T-cell (primary cell): ENCODE data around the gene TIMP1. TPM values are rescaled to one million over a fixed set of nuclear protein-coding genes. Genes with fewer than 3 reads are reported as not detected.

Experiments
- ATAC-seq, 4 experiments: fragments of 200-7000 bp in 3 of 4; fragments of 150-1000 bp in 1 of 4; cut with Tn5 transposase; replicated peaks in 1 of 4; 1 replicate in 3 of 4; 2 replicates in 1 of 4; pipeline ENCODE4 v1.10.0; 2021; ENCODE audit warnings: moderate library complexity in 3 of 4, mild to moderate bottlenecking in 2 of 4, moderate number of reproducible peaks in 1 of 4
- CTCF ChIA-PET, 2 donors: fragments of 300-600 bp; sonication (Branson Sonifier 250); formaldehyde crosslinking; loops; one replicate each; lab custom pipeline; 2022; ENCODE audit warnings: antibody characterized with exemption in 2 of 2; lab: Charles Lee
- POLR2A ChIA-PET, 2 donors: fragments of 300-600 bp; sonication (Branson Sonifier 250); formaldehyde crosslinking; loops; one replicate each; lab custom pipeline; 2022; ENCODE audit warnings: antibody characterized with exemption in 2 of 2; lab: Charles Lee
- DNase-seq, 35 experiments: peaks; one replicate each; pipeline versions ENCODE4 v3.0.0 to v3.0.0-alpha.2; 2013 to 2023
- H3K27ac ChIP-seq: one replicate; pipeline ENCODE4 v1.5.1; 2013; ENCODE audit warnings: low read length
- H3K27me3 ChIP-seq, 2 experiments: replicated peaks in 1 of 2; 1 replicate in 1 of 2; 2 replicates in 1 of 2; pipeline versions ENCODE4 v1.6.1 to v1.7.0; 2013; ENCODE audit warnings: low read length in 1 of 2, mixed read lengths in 1 of 2; ENCODE audit not compliant: control insufficient read depth in 2 of 2, insufficient read depth in 2 of 2; ENCODE audit errors: extremely low read depth in 1 of 2
- H3K36me3 ChIP-seq, 2 donors: 1 replicate in 1 of 2; 2 replicates in 1 of 2; pipeline versions ENCODE4 v1.6.1 to v1.7.0; 2013; ENCODE audit warnings: low read length in 1 of 2; ENCODE audit not compliant: control insufficient read depth in 2 of 2, insufficient read depth in 1 of 2; ENCODE audit errors: extremely low read depth in 1 of 2
- H3K4me1 ChIP-seq, 2 experiments: 1 replicate in 1 of 2; 2 replicates in 1 of 2; pipeline versions ENCODE4 v1.6.1 to v1.7.0; 2013; ENCODE audit warnings: low read length in 2 of 2, mixed read lengths in 1 of 2; ENCODE audit not compliant: insufficient read depth in 2 of 2, control insufficient read depth in 1 of 2; ENCODE audit errors: extremely low read depth in 1 of 2
- H3K4me3 ChIP-seq, 2 donors: 1 replicate in 1 of 2; 2 replicates in 1 of 2; pipeline versions ENCODE4 v1.5.1 to v1.7.0; 2013; ENCODE audit warnings: mild to moderate bottlenecking in 2 of 2, low read length in 1 of 2, moderate library complexity in 1 of 2; ENCODE audit not compliant: control insufficient read depth in 1 of 2; ENCODE audit errors: extremely low read depth in 1 of 2
- H3K9me3 ChIP-seq: 2 replicates; pipeline ENCODE4 v1.7.0; 2013
- H3K27ac Mint-ChIP-seq, 2 donors: one replicate each; pipeline ENCODE4 v1.8.0; 2020 to 2021; ENCODE audit warnings: mild to moderate bottlenecking in 2 of 2, mixed read lengths in 2 of 2
- H3K27me3 Mint-ChIP-seq, 2 donors: one replicate each; pipeline ENCODE4 v1.8.0; 2021 to 2022; ENCODE audit warnings: mixed read lengths in 2 of 2
- H3K36me3 Mint-ChIP-seq: one replicate; pipeline ENCODE4 v1.8.0; 2021; ENCODE audit warnings: mixed read lengths
- H3K4me1 Mint-ChIP-seq, 3 donors: one replicate each; pipeline ENCODE4 v1.8.0; 2020 to 2022; ENCODE audit warnings: mixed read lengths in 3 of 3, mild to moderate bottlenecking in 1 of 3
- H3K4me3 Mint-ChIP-seq, 3 donors: one replicate each; pipeline ENCODE4 v1.8.0; 2020 to 2022; ENCODE audit warnings: mild to moderate bottlenecking in 3 of 3, mixed read lengths in 3 of 3, moderate library complexity in 3 of 3
- H3K9me3 Mint-ChIP-seq, 3 donors: one replicate each; pipeline ENCODE4 v1.8.0; 2020 to 2022; ENCODE audit warnings: mixed read lengths in 3 of 3
- WGBS: methylation state at CpG from one replicate; pipeline ENCODE4 v1.1.5; 2013; ENCODE audit warnings: missing lambda C conversion rate; ENCODE audit not compliant: insufficient coverage; 5-methylcytosine and 5-hydroxymethylcytosine counted together
- total RNA-seq, 35 experiments: library from RNA in 6 of 35; stranded (reverse) in 6 of 35; fragments of 120-200 nt in 1 of 35; gene quantifications; one replicate each; pipeline versions ENCODE4 v1.2.1 to v1.2.4 and lab custom pipeline; 2013 to 2026

The TIMP1 gene
- total RNA-seq, 5 donors from 2014 or later (not counting 1 experiment from before 2014, with no cell fraction given): 28.7 to 120 (median 59.7) TPM

DNA sequence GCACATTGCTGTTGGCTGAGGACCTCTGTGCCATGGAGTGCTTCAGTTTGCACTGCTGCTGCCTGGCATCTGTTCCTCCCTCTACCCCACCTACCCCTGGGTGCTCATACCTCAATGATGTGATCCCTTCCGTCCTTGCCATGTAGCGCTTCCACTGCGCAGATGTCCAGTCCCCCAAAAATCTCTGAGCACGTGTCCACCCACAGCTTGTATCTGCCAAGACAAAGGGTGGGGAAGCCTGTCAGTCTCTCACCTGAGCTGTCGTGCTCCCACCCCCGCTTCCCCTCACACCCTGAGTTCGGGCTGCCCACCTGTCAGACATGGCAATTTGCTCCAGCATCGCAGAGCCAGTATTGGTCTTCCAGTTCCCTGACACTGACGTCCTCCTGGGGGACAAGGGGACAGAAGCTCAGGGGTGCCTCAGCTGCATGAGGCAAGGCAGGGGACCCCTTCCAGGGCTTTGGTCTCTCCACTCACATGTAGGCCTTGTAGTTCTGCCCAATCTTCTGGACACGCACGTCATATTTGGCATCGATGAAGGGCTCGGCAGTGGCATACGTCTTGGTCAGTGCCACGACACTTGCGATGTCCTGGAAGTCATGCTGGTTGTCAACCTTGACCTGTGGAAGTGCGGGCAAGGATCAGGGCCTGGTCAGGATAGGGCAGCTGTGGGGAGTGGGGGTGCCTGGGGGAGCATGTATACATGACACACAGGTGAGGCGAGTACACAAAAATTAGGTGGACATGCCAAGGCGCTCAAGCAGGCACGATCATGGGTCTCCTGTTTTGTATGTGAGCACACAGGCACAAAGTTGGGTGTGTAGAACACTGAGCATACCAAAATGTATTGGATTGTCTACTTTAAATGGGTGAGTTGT lies 6.0 kb upstream of the TIMP1 start:
- Histone ChIP-seq H3K27me3 (peaks cover 0 to 9% of the 10 kb centered on the region in 2 experiments), H3K4me3 (no peak overlapping the region), H3K36me3 (peaks cover 0 to 8% of the 10 kb centered on the region in 2 donors), H3K9me3 (no peaks in the 10 kb centered on the region), H3K4me1 (peaks cover 0 to 25% of the 10 kb centered on the region in 2 experiments), H3K27ac (no peak overlapping the region)
- Mint-ChIP-seq H3K4me1 (peaks cover 17 to 39% (median 23%) of the 10 kb centered on the region in 3 donors), H3K4me3 (no peak overlapping the region), H3K36me3 (peaks cover 12% of the 10 kb centered on the region), H3K9me3 (no peaks in the 10 kb centered on the region), H3K27me3 (peaks cover 0 to 18% of the 10 kb centered on the region in 2 donors), H3K27ac (no peak overlapping the region)
- ChIA-PET POLR2A (interaction anchor here in 1 of 2 donors (0.6 kb wide), 1 partner anchor 972 kb away, joined by 3 read pairs; no protein-coding TSS in a partner anchor), CTCF (no interaction called here)
- ATAC-seq: no peak
- no peak for DNase-seq
- WGBS: 94% methylated on average over 16 of the region's 20 CpGs

DNA sequence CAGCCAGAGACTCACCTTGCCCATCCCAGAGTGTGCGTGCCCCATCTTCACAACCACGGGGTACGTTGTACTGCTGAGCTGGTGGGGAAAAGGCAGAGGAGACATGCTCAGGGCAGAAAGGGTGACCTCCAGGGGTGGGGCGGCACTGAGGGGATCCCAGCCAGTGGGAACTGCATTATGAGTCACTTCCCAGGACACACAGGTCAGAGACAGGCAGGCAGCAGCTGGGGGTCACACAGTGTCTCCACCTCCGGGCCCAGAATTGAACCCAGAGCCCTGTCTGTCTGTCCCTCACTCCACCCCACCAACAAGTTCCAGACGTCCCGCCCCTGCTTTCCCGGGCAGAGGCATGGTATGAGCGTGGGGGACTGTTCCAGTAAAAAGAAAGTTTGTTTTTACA lies 4.8 kb upstream of the TIMP1 start:
- no peak overlapping the region for H3K27ac Mint-ChIP-seq
- Histone ChIP-seq H3K4me1 (peaks cover 5 to 37% of the 10 kb centered on the region in 2 experiments), H3K4me3 (no peak overlapping the region), H3K9me3 (no peaks in the 10 kb centered on the region), H3K27me3 (peaks cover 0 to 9% of the 10 kb centered on the region in 2 experiments), H3K36me3 (no peaks in the 10 kb centered on the region), H3K27ac (no peak overlapping the region)
- H3K4me1 Mint-ChIP-seq: peaks cover 25 to 42% (median 27%) of the 10 kb centered on the region in 3 donors
- peaks cover 0 to 14% of the 10 kb centered on the region in 2 donors for H3K27me3 Mint-ChIP-seq
- no peak for DNase-seq
- peaks cover 3% of the 10 kb centered on the region for H3K36me3 Mint-ChIP-seq
- no peak for ATAC-seq
- no peaks in the 10 kb centered on the region for H3K9me3 Mint-ChIP-seq
- no peak overlapping the region for H3K4me3 Mint-ChIP-seq
- CTCF ChIA-PET: no interaction called here
- WGBS: no CpG with 5 or more reads among the region's 9 CpGs
- POLR2A ChIA-PET: interaction anchor here in 1 of 2 donors (0.6 kb wide), 1 partner anchor 973 kb away, joined by 3 read pairs; no protein-coding TSS in a partner anchor

DNA sequence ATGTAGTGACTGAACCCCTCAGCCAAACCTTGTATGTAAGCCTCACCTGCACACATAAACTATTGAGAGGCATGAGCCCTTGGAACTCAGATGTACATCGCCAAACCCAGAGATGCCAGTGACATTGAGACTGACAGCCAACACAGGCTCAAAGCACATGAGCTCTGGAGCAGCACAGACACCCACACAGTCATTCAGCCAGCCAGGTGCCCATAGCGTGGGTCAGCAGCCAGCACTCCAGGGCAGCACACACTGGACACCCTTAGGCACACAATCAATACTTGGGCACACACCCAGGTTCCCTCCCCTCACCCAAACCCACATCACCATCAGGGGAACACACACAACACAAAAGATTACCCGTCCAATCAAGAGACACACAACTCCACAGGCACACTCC lies 4.3 kb upstream of the TIMP1 start:
- Histone ChIP-seq H3K4me3 (no peak overlapping the region), H3K27me3 (peaks cover 0 to 9% of the 10 kb centered on the region in 2 experiments), H3K9me3 (no peaks in the 10 kb centered on the region), H3K27ac (no peak overlapping the region), H3K4me1 (peaks cover 5 to 41% of the 10 kb centered on the region in 2 experiments), H3K36me3 (no peaks in the 10 kb centered on the region)
- Mint-ChIP-seq H3K27ac (no peak overlapping the region), H3K9me3 (no peaks in the 10 kb centered on the region), H3K27me3 (peaks cover 0 to 12% of the 10 kb centered on the region in 2 donors), H3K4me3 (no peak overlapping the region), H3K36me3 (peaks cover 3% of the 10 kb centered on the region), H3K4me1 (peaks cover 22 to 43% (median 27%) of the 10 kb centered on the region in 3 donors)
- CTCF ChIA-PET: no interaction called here
- DNase-seq (no peak), ATAC-seq (no peak)
- POLR2A ChIA-PET: no interaction called here
- 83% methylated on average over 2 of the region's 3 CpGs for WGBS

GRCh38 chrX:47578692-47579091 lies 3.5 kb upstream of the TIMP1 start:
- Mint-ChIP-seq H3K9me3 (no peaks in the 10 kb centered on the region), H3K4me1 (peaks cover 22 to 43% (median 25%) of the 10 kb centered on the region in 3 donors), H3K36me3 (peaks cover 2% of the 10 kb centered on the region), H3K4me3 (no peak overlapping the region), H3K27ac (no peak overlapping the region), H3K27me3 (peaks cover 0 to 4% of the 10 kb centered on the region in 2 donors)
- ChIA-PET POLR2A (no interaction called here), CTCF (no interaction called here)
- Histone ChIP-seq H3K9me3 (no peaks in the 10 kb centered on the region), H3K4me3 (no peak overlapping the region), H3K27me3 (peaks cover 0 to 2% of the 10 kb centered on the region in 2 experiments), H3K4me1 (peaks cover 5 to 42% of the 10 kb centered on the region in 2 experiments), H3K27ac (no peak overlapping the region), H3K36me3 (no peaks in the 10 kb centered on the region)
- ATAC-seq (no peak), DNase-seq (no peak)
- 93% methylated on average over 3 of the region's 16 CpGs for WGBS

- no peak overlapping the region for H3K27ac ChIP-seq
- Mint-ChIP-seq H3K4me3 (no peak overlapping the region), H3K27ac (peak overlapping the region; percentile 22 to 43), H3K27me3 (peaks cover 0 to 4% of the 10 kb centered on the region in 2 donors), H3K36me3 (peaks cover 7% of the 10 kb centered on the region), H3K4me1 (peaks cover 25 to 48% (median 28%) of the 10 kb centered on the region in 3 donors), H3K9me3 (no peaks in the 10 kb centered on the region)
- ChIA-PET POLR2A (interaction anchor here in 1 of 2 donors (0.6 kb wide), 1 partner anchor 81 kb away, joined by 3 read pairs; no protein-coding TSS in a partner anchor), CTCF (no interaction called here)
- WGBS: 20% methylated on average over 4 of the region's 9 CpGs
- H3K4me3 ChIP-seq: no peak overlapping the region
- no peaks in the 10 kb centered on the region for H3K9me3 ChIP-seq
- no peaks in the 10 kb centered on the region for H3K27me3 ChIP-seq
- no peak for DNase-seq
- H3K36me3 ChIP-seq: no peaks in the 10 kb centered on the region
- H3K4me1 ChIP-seq: peaks cover 5 to 39% of the 10 kb centered on the region in 2 experiments
- ATAC-seq: no peak
Measured at GRCh38 chrX:47579537-47579936, 2.7 kb upstream of the TIMP1 start.

DNA sequence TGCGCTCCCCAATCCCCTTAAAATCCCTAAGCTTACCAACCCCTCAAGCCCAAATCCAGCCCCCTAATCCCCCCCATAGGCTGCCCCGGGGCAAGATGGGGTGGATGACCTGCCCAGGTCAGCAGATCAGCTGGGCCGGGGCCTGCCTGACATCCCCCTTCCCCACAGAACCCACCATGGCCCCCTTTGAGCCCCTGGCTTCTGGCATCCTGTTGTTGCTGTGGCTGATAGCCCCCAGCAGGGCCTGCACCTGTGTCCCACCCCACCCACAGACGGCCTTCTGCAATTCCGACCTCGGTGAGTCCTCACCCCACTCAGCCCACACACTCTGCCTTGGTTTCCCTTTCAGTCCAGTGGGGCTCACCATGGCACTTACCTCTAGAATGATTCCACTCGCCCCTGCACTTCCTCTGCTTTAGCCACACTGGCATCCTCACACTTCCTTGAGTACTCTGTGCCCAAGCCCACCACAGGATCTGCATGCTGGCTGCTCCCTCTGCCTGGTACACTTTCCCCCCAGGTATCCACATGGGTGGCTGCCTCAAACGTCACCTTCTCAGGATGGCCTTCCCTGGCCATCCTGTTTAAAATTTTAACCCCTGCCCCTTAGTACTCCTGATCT lies 1.1 kb downstream of the TIMP1 start:
- Mint-ChIP-seq H3K4me3 (peak overlapping the region; percentile 57 to 80 (median 77)), H3K9me3 (no peaks in the 10 kb centered on the region), H3K4me1 (peaks cover 25 to 44% (median 26%) of the 10 kb centered on the region in 3 donors), H3K27ac (peak overlapping the region; percentile 81 to 92), H3K27me3 (peaks cover 0 to 4% of the 10 kb centered on the region in 2 donors), H3K36me3 (peaks cover 16% of the 10 kb centered on the region)
- DNase-seq (no peak), ATAC-seq (no peak)
- no peak overlapping the region for H3K4me3 ChIP-seq
- POLR2A ChIA-PET: interaction anchor here in 1 of 2 donors (0.6 kb wide), 1 partner anchor 117 kb away, joined by 4 read pairs; no protein-coding TSS in a partner anchor
- peaks cover 5 to 38% of the 10 kb centered on the region in 2 experiments for H3K4me1 ChIP-seq
- CTCF ChIA-PET: interaction anchor here in 1 of 2 donors (0.6 to 0.7 kb wide), 2 partner anchors 42 to 79 kb away, joined by 3 to 6 read pairs; no protein-coding TSS in a partner anchor
- no peaks in the 10 kb centered on the region for H3K27me3 ChIP-seq
- H3K36me3 ChIP-seq: peaks cover 0 to 2% of the 10 kb centered on the region in 2 donors
- WGBS: 50% methylated on average over 4 of the region's 8 CpGs
- H3K9me3 ChIP-seq: no peaks in the 10 kb centered on the region
- peak overlapping the region; percentile 66 for H3K27ac ChIP-seq
